K562 (cell line): ENCODE results near the gene GBP5. TPM values are rescaled to one million over a fixed set of nuclear protein-coding genes. Genes with fewer than 3 reads are reported as not detected.

Experiments
- ATAC-seq: fragments of 200-7000 bp; cut with Tn5 transposase; 3 replicates; pipeline ENCODE4 v1.9.1; 2020; ENCODE audit warnings: moderate library complexity
- BruUV-seq: library from RNA; stranded (reverse); fragments of 400-500 nt; replicated peaks from 2 replicates; lab custom pipeline; 2021; lab: Mats Ljungman, UMichigan
- CTCF ChIA-PET: fragments of 300-600 bp; formaldehyde crosslinking; extraction: SDS; loops from one replicate; lab custom pipeline; 2021; ENCODE audit warnings: low intra/inter-chr PET ratio; lab: Yijun Ruan, JAX
- POLR2A ChIA-PET: fragments of 300-600, 350-650 bp; sonication (Branson Sonifier 250); formaldehyde crosslinking; extraction: SDS; loops from one replicate; lab custom pipeline; 2021; ENCODE audit warnings: antibody characterized with exemption, inconsistent platforms; lab: Yijun Ruan, JAX
- DNase-seq, 4 experiments: peaks; one replicate each; pipeline versions ENCODE4 v3.0.0 to v3.0.0-alpha.2; 2011 to 2018; ENCODE audit warnings: low spot score in 3 of 4, mixed read lengths in 3 of 4; ENCODE audit errors: extremely low read depth in 1 of 4
- FAIRE-seq: peaks from 2 replicates; lab custom pipeline; 2011; peaks lifted over from hg19 to GRCh38; lab: Jason Lieb, UNC
- H2AFZ ChIP-seq: 2 replicates; pipeline ENCODE4 v1.6.0; 2011; ENCODE audit warnings: low read depth, low read length, control low read depth, inconsistent platforms
- H3K27ac ChIP-seq: fragments of 200-600 bp; 3 replicates; pipeline ENCODE4 v1.8.0; 2011; ENCODE audit warnings: low read depth, mild to moderate bottlenecking, control low read depth, inconsistent platforms, low read length, moderate library complexity, mixed read lengths; ENCODE audit errors: extremely low read depth
- H3K27me3 ChIP-seq, 2 experiments: fragments of 300-600 bp in 1 of 2; 2 replicates in 1 of 2; 3 replicates in 1 of 2; pipeline versions ENCODE4 v1.6.0 to v1.8.0; 2011; ENCODE audit warnings: inconsistent platforms in 2 of 2, low read length in 2 of 2, mild to moderate bottlenecking in 1 of 2, mixed read lengths in 1 of 2, moderate library complexity in 1 of 2; ENCODE audit not compliant: control insufficient read depth in 2 of 2, insufficient read depth in 2 of 2
- H3K36me3 ChIP-seq: fragments of 300-600 bp; 3 replicates; pipeline ENCODE4 v1.8.0; 2011; ENCODE audit warnings: mild to moderate bottlenecking, low read length, inconsistent platforms; ENCODE audit not compliant: control insufficient read depth, insufficient read depth
- H3K4me1 ChIP-seq, 2 experiments: fragments of 200-600 bp in 1 of 2; replicated peaks in 1 of 2; 2 replicates in 1 of 2; 3 replicates in 1 of 2; pipeline versions ENCODE4 v1.5.1 to v1.8.0; 2011; ENCODE audit warnings: inconsistent platforms in 2 of 2, low read length in 2 of 2, mild to moderate bottlenecking in 1 of 2, mixed read lengths in 1 of 2, moderate library complexity in 1 of 2; ENCODE audit not compliant: control insufficient read depth in 2 of 2, insufficient read depth in 2 of 2
- H3K4me2 ChIP-seq: 2 replicates; pipeline ENCODE4 v1.6.1; 2011; ENCODE audit warnings: low read length, control low read depth, inconsistent platforms, mixed read lengths; ENCODE audit not compliant: insufficient read depth
- H3K4me3 ChIP-seq: fragments of 200-600 bp; sonication (generic), shearing (Covaris generic); 2 replicates; pipeline ENCODE4 v1.5.1; 2016; ENCODE audit warnings: control low read depth, inconsistent platforms
- H3K79me2 ChIP-seq: fragments of 200-600 bp; 3 replicates; pipeline ENCODE4 v1.8.0; 2011; ENCODE audit warnings: low read length, inconsistent platforms; ENCODE audit not compliant: control insufficient read depth, insufficient read depth
- H3K9ac ChIP-seq, 2 experiments: 2 replicates each; pipeline versions ENCODE4 v1.6.0 to v1.6.1; 2011; ENCODE audit warnings: low read depth in 2 of 2, low read length in 2 of 2, control low read depth in 1 of 2, inconsistent platforms in 1 of 2, mild to moderate bottlenecking in 1 of 2, mixed read lengths in 1 of 2; ENCODE audit not compliant: insufficient read depth in 1 of 2
- H3K9me1 ChIP-seq: one replicate; pipeline ENCODE4 v1.6.0; 2011; ENCODE audit warnings: inconsistent platforms, mild to moderate bottlenecking, low read length, moderate library complexity; ENCODE audit not compliant: control insufficient read depth, insufficient read depth
- H3K9me3 ChIP-seq: replicated peaks from 2 replicates; pipeline ENCODE4 v1.5.1; 2011; ENCODE audit warnings: low read depth, low read length, inconsistent platforms; ENCODE audit not compliant: control insufficient read depth, insufficient read depth
- H4K20me1 ChIP-seq: replicated peaks from 2 replicates; pipeline ENCODE4 v1.6.1; 2011; ENCODE audit warnings: low read length, inconsistent platforms, mixed read lengths; ENCODE audit not compliant: control insufficient read depth, insufficient read depth
- BRD9 ChIP-seq: fragments of 450-650 bp; IDR thresholded peaks from 2 replicates; pipeline ENCODE4 v1.6.1; 2018; ENCODE audit warnings: low read depth; ENCODE audit not compliant: partially characterized antibody
- C11orf30 ChIP-seq: fragments of 450-650 bp; IDR thresholded peaks from 2 replicates; pipeline ENCODE4 v1.6.1; 2016; ENCODE audit warnings: low read depth, mild to moderate bottlenecking
- KLF6 ChIP-seq: fragments of 250-450 bp; sonication (Bioruptor Pico); IDR thresholded peaks from 2 replicates; pipeline ENCODE4 v1.4.0; 2020; ENCODE audit warnings: mild to moderate bottlenecking, moderate library complexity, borderline replicate concordance
- NCOA4 ChIP-seq: fragments of 450-650 bp; IDR thresholded peaks from 2 replicates; pipeline ENCODE4 v1.6.1; 2018; ENCODE audit warnings: mild to moderate bottlenecking; ENCODE audit not compliant: partially characterized antibody
- NONO ChIP-seq, 2 experiments: fragments of 200-400 bp in 1 of 2; fragments of 450-650 bp in 1 of 2; formaldehyde crosslinking in 1 of 2; IDR thresholded peaks; 2 replicates each; pipeline ENCODE4 v1.6.1; 2017; ENCODE audit warnings: low read depth in 2 of 2, mild to moderate bottlenecking in 2 of 2, moderate library complexity in 2 of 2, low read length in 1 of 2
- POLR3G ChIP-seq: IDR thresholded peaks from 2 replicates; pipeline ENCODE4 v1.6.1; 2011; ENCODE audit not compliant: insufficient read length, insufficient replicate concordance; ENCODE audit errors: extremely low read depth
- SIN3B ChIP-seq: fragments of 450-650 bp; IDR thresholded peaks from 2 replicates; pipeline ENCODE4 v1.6.1; 2017; ENCODE audit warnings: low read depth, mild to moderate bottlenecking, moderate library complexity
- TBL1XR1 ChIP-seq, 2 experiments: IDR thresholded peaks; 2 replicates each; pipeline ENCODE4 v1.6.1; 2012; ENCODE audit warnings: improper control_type of control experiment in 2 of 2, low read length in 2 of 2, mild to moderate bottlenecking in 1 of 2
- WGBS: fragments of 100-300 bp; shearing (Covaris generic); methylation state at CpG from one replicate; pipeline ENCODE4 v1.1.6; 2016; ENCODE audit warnings: low coverage, mixed read lengths; ENCODE audit not compliant: insufficient coverage; ENCODE audit errors: missing lambda C conversion rate; 5-methylcytosine and 5-hydroxymethylcytosine counted together
- in situ Hi-C: fragments of 300-500 bp; cut with MboI; formaldehyde crosslinking; loops from 4 replicates; pipeline ENCODE4 v1.15.0; 2018; ENCODE audit warnings: inconsistent platforms, mixed read lengths
- intact Hi-C: fragments of 100-400 bp; cut with micrococcal nuclease; formaldehyde crosslinking; loops from 2 replicates; pipeline ENCODE4 v1.14.2; 2022
- polyA plus RNA-seq, 8 experiments: library from polyadenylated mRNA; depleted of rRNA in 4 of 8; stranded (reverse) in 5 of 8; unstranded in 3 of 8; fragments of >200 nt; fragmentation: Nextera tagmentation in 2 of 8; fragmentation: Illumina TruSeq in 1 of 8; extraction: Ambion mirVana in 2 of 8; extraction: Trizol in 1 of 8; gene quantifications; 2 replicates each; pipeline versions ENCODE4 v1.2.1 to v1.2.3, GENCODE V29; 2011 to 2014; ENCODE audit warnings: inconsistent platforms in 1 of 8, missing spikeins in 1 of 8
- total RNA-seq, 7 experiments: library from RNA; depleted of rRNA in 6 of 7; stranded (reverse); fragments of >200 nt in 6 of 7; fragmentation: Illumina TruSeq in 2 of 7; extraction: Trizol in 2 of 7; gene quantifications; 2 replicates each; pipeline versions ENCODE4 v1.2.1 to v1.2.3, GENCODE V29; 2011 to 2021; ENCODE audit warnings: low replicate concordance in 1 of 7
- TF ChIP-seq, protein P1 (sequence below): fragments of 200-600 bp; sonication (generic); IDR thresholded peaks from one replicate; pipeline ENCODE4 v1.6.1; 2012; ENCODE audit warnings: mild to moderate bottlenecking, low read depth, low read length, inconsistent platforms

The GBP5 gene
- total and polyA plus RNA-seq, 9 of the 15 experiments (the other 6 are each of a cell fraction or from before 2014, with no cell fraction given): 0.23 to 0.91 (median 0.57) TPM

- H3K27ac ChIP-seq: no peak overlapping the region
- ATAC-seq (no peak), FAIRE-seq (no peak), DNase-seq (no peak)
- H3K9me3 ChIP-seq: no peaks in the 10 kb centered on the region
- peaks cover 0 to 4% of the 10 kb centered on the region in 2 experiments; a peak in 1 of 5 replicates for H3K4me1 ChIP-seq
- H3K36me3 ChIP-seq: no peaks in the 10 kb centered on the region
- no peaks in the 10 kb centered on the region for H4K20me1 ChIP-seq
- H3K9ac ChIP-seq: no peak overlapping the region
- no peak overlapping the region for H3K4me3 ChIP-seq
- intact Hi-C loops: no loop called here
- H3K79me2 ChIP-seq: no peaks in the 10 kb centered on the region
- WGBS: 0% methylated on average over 3 of the region's 3 CpGs
- POLR2A ChIA-PET: no interaction called here
- H3K4me2 ChIP-seq: no peak overlapping the region
- H3K27me3 ChIP-seq: no peaks in the 10 kb centered on the region
- no TSS peak for BruUV-seq
- no peaks in the 10 kb centered on the region for H3K9me1 ChIP-seq
- no peak overlapping the region for H2AFZ ChIP-seq
- in situ Hi-C loops: no loop called here
- CTCF ChIA-PET: no interaction called here
- TF ChIP-seq KLF6 (CRISPR knock-in tag) (no peak), POLR3G (no peak), NONO (IDR thresholded peaks at IDR 0.05; ENCODE audit: low read depth in 2 of 2, low read length in 1 of 2) (no peak), SIN3B (no peak), C11orf30 (no peak), NCOA4 (no peak), BRD9 (no peak), TBL1XR1 (IDR thresholded peaks at IDR 0.05; ENCODE audit: low read length in 2 of 2) (no peak)
- TF ChIP-seq, protein P1, sequence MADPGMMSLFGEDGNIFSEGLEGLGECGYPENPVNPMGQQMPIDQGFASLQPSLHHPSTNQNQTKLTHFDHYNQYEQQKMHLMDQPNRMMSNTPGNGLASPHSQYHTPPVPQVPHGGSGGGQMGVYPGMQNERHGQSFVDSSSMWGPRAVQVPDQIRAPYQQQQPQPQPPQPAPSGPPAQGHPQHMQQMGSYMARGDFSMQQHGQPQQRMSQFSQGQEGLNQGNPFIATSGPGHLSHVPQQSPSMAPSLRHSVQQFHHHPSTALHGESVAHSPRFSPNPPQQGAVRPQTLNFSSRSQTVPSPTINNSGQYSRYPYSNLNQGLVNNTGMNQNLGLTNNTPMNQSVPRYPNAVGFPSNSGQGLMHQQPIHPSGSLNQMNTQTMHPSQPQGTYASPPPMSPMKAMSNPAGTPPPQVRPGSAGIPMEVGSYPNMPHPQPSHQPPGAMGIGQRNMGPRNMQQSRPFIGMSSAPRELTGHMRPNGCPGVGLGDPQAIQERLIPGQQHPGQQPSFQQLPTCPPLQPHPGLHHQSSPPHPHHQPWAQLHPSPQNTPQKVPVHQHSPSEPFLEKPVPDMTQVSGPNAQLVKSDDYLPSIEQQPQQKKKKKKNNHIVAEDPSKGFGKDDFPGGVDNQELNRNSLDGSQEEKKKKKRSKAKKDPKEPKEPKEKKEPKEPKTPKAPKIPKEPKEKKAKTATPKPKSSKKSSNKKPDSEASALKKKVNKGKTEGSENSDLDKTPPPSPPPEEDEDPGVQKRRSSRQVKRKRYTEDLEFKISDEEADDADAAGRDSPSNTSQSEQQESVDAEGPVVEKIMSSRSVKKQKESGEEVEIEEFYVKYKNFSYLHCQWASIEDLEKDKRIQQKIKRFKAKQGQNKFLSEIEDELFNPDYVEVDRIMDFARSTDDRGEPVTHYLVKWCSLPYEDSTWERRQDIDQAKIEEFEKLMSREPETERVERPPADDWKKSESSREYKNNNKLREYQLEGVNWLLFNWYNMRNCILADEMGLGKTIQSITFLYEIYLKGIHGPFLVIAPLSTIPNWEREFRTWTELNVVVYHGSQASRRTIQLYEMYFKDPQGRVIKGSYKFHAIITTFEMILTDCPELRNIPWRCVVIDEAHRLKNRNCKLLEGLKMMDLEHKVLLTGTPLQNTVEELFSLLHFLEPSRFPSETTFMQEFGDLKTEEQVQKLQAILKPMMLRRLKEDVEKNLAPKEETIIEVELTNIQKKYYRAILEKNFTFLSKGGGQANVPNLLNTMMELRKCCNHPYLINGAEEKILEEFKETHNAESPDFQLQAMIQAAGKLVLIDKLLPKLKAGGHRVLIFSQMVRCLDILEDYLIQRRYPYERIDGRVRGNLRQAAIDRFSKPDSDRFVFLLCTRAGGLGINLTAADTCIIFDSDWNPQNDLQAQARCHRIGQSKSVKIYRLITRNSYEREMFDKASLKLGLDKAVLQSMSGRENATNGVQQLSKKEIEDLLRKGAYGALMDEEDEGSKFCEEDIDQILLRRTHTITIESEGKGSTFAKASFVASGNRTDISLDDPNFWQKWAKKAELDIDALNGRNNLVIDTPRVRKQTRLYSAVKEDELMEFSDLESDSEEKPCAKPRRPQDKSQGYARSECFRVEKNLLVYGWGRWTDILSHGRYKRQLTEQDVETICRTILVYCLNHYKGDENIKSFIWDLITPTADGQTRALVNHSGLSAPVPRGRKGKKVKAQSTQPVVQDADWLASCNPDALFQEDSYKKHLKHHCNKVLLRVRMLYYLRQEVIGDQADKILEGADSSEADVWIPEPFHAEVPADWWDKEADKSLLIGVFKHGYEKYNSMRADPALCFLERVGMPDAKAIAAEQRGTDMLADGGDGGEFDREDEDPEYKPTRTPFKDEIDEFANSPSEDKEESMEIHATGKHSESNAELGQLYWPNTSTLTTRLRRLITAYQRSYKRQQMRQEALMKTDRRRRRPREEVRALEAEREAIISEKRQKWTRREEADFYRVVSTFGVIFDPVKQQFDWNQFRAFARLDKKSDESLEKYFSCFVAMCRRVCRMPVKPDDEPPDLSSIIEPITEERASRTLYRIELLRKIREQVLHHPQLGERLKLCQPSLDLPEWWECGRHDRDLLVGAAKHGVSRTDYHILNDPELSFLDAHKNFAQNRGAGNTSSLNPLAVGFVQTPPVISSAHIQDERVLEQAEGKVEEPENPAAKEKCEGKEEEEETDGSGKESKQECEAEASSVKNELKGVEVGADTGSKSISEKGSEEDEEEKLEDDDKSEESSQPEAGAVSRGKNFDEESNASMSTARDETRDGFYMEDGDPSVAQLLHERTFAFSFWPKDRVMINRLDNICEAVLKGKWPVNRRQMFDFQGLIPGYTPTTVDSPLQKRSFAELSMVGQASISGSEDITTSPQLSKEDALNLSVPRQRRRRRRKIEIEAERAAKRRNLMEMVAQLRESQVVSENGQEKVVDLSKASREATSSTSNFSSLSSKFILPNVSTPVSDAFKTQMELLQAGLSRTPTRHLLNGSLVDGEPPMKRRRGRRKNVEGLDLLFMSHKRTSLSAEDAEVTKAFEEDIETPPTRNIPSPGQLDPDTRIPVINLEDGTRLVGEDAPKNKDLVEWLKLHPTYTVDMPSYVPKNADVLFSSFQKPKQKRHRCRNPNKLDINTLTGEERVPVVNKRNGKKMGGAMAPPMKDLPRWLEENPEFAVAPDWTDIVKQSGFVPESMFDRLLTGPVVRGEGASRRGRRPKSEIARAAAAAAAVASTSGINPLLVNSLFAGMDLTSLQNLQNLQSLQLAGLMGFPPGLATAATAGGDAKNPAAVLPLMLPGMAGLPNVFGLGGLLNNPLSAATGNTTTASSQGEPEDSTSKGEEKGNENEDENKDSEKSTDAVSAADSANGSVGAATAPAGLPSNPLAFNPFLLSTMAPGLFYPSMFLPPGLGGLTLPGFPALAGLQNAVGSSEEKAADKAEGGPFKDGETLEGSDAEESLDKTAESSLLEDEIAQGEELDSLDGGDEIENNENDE: no peak
Measured at GRCh38 chr1:89271341-89272015, 1.2 kb downstream of the GBP5 start.
